ENCODE measurements around the gene TAAR5.
"Not testable (repeated sequence)": the region's sequence is repeated elsewhere in the genome, so short reads cannot be mapped to it uniquely, and the experiment has no call there.

The TAAR5 gene

GRCh38 chr6:132589454-132589853 lies at the start of gene TAAR5:
Gene TAAR5, minus strand, starts transcription at chr6:132589741. Its CDS starts 55 bp downstream, at chr6:132589686.
- no peak for DNase-seq (ENCODE audit: low read depth)

- not testable (repeated sequence) for DNase-seq (ENCODE audit: low read depth)
Measured at GRCh38 chr6:132637135-132637534, 47.6 kb upstream of the TAAR5 start.

- DNase-seq (ENCODE audit: low read depth) = not testable (repeated sequence)
Measured at GRCh38 chr6:132635906-132636305, 46.4 kb upstream of the TAAR5 start.

- DNase-seq (ENCODE audit: low read depth) = not testable (repeated sequence)
Measured at GRCh38 chr6:132635288-132635687, 45.7 kb upstream of the TAAR5 start.

- no peak for DNase-seq (ENCODE audit: low read depth)
Measured at GRCh38 chr6:132634796-132635195, 45.3 kb upstream of the TAAR5 start.

- DNase-seq (ENCODE audit: low read depth) = no peak
Measured at GRCh38 chr6:132633362-132633761, 43.8 kb upstream of the TAAR5 start.

- DNase-seq (ENCODE audit: low read depth) = no peak
Measured at GRCh38 chr6:132624175-132624574, 34.6 kb upstream of the TAAR5 start, which contains the start of gene TAAR2. Gene TAAR2, minus strand, starts transcription at chr6:132624275. Its CDS starts 0 bp downstream, at chr6:132624275.

- DNase-seq (ENCODE audit: low read depth) = no peak
Measured at GRCh38 chr6:132623106-132623845, 33.7 kb upstream of the TAAR5 start.

GRCh38 chr6:132616677-132617076 lies 27.1 kb upstream of the TAAR5 start:
- no peak for DNase-seq (ENCODE audit: low read depth)

- DNase-seq (ENCODE audit: low read depth) = no peak
Measured at GRCh38 chr6:132614554-132614953, 25.0 kb upstream of the TAAR5 start.

- no peak for DNase-seq (ENCODE audit: low read depth)
Measured at GRCh38 chr6:132612449-132613108, 23.0 kb upstream of the TAAR5 start.

- DNase-seq (ENCODE audit: low read depth) = no peak
Measured at GRCh38 chr6:132611616-132612015, 22.1 kb upstream of the TAAR5 start.

GRCh38 chr6:132607544-132608233 lies 18.1 kb upstream of the TAAR5 start:
- DNase-seq (ENCODE audit: low read depth) = no peak

GRCh38 chr6:132604635-132605152 lies 15.2 kb upstream of the TAAR5 start:
- no peak for DNase-seq (ENCODE audit: low read depth)

GRCh38 chr6:132600900-132601299 lies 11.4 kb upstream of the TAAR5 start:
- DNase-seq (ENCODE audit: low read depth) = not testable (repeated sequence)

- DNase-seq (ENCODE audit: low read depth) = no peak
Measured at GRCh38 chr6:132598473-132598872, 8.9 kb upstream of the TAAR5 start.

GRCh38 chr6:132596201-132596600 lies 6.7 kb upstream of the TAAR5 start:
- no peak for DNase-seq (ENCODE audit: low read depth)

GRCh38 chr6:132592855-132593254 lies 3.3 kb upstream of the TAAR5 start:
- no peak for DNase-seq (ENCODE audit: low read depth)

- no peak for DNase-seq (ENCODE audit: low read depth)
Measured at GRCh38 chr6:132590362-132590761, 821 bp upstream of the TAAR5 start.

GRCh38 chr6:132587424-132587823 lies 2.1 kb downstream of the TAAR5 start:
- no peak for DNase-seq (ENCODE audit: low read depth)

- no peak for DNase-seq (ENCODE audit: low read depth)
Measured at GRCh38 chr6:132584698-132585097, 4.8 kb downstream of the TAAR5 start.

- no peak for DNase-seq (ENCODE audit: low read depth)
Measured at GRCh38 chr6:132571774-132572173, 17.8 kb downstream of the TAAR5 start.
